HL-60/S4 treated with retinoic acid at 250 ng/mL for 4 days and 3 days (cell line): ENCODE measurements around the gene CD1D.
"Not testable (repeated sequence)": the region's sequence is repeated elsewhere in the genome, so short reads cannot be mapped to it uniquely, and the experiment has no call there.

Experiments used
- in situ Hi-C: fragments of 300-500 bp; cut with MboI; formaldehyde crosslinking; loops from 2 replicates; pipeline ENCODE4 v1.7.0; 2022; ENCODE audit warnings: low sequenced_read_pairs

Gene CD1D

DNA sequence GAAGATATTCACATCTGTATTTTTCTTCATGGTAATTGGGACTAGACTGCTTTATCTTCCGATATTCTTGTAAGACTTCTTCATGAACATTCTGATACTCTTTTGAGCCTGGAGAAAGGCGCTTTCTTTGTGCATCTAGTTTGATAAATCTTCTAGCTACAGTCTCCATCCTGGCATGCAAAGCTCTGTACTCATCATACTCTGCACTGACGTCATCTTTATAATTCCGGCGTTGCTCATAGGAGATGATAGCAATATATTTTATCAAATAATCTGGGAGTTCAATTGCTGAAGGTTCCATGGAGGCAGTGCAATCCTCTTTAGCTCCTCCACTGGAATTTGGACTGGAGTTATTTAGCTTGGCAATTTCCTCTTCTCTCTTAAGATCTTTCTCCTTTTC lies 4.8 kb upstream of the CD1D start:
- in situ Hi-C loops: not testable (repeated sequence)

DNA sequence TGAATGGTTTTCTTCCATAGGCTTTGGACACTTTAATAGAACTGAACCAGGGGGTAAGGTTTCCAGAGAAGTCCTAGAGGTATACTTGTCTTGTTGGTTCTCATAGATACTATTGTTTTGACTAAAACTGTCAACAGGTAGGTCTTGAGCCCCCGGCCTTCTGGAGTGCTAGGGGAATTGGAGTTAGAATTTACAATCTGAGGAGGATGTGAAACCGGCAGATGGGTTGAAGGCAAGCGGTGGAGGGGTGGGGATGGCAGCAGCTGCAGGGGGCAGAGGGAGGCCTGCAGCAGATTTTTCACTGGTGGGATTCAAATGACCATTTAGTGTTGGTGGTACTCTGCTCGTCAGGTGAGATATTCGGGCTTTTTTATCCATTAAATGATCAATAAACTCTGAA lies 4.3 kb upstream of the CD1D start:
- in situ Hi-C loops: no loop called here

DNA sequence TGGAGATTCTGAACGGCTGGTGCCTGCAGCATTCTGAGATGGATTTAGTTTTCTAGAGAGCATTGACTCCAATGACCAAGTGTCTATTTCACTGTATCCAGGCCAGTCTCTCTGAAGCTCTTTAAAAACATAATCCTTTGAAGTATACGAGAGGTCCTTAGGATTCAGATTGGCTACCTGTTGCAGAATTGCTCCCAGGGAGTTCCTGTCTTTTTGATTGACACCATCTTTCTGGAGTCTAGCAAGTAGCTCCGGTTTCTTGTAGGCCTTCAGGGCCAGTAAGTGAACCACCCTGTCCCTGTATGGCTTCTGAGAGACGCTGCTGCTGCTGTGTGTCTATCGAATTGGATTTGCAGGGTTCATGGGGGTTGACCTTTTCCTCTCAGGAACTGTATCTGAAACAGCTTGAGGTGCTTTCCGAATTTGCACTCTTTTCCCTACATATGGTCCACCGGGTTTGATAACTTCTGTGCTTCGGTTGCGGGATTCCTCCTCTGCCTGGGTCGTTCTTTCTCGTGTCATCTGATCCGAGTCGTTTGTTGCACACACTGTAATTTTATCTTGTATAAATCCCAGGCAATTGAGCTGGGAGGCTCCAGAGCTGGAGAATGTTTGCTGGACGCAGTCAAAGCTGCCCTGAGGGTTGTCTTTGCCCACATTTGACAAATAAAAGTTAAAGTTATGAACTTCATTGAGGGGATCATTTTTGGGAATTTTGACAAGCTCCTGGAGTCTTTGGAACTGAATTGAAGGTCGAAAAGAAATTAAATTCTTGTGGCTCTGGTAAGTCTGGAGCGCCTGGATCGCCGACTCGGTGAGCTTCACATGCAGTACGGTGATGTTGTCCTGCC lies 3.6 kb upstream of the CD1D start:
- in situ Hi-C loops: not testable (repeated sequence)

DNA sequence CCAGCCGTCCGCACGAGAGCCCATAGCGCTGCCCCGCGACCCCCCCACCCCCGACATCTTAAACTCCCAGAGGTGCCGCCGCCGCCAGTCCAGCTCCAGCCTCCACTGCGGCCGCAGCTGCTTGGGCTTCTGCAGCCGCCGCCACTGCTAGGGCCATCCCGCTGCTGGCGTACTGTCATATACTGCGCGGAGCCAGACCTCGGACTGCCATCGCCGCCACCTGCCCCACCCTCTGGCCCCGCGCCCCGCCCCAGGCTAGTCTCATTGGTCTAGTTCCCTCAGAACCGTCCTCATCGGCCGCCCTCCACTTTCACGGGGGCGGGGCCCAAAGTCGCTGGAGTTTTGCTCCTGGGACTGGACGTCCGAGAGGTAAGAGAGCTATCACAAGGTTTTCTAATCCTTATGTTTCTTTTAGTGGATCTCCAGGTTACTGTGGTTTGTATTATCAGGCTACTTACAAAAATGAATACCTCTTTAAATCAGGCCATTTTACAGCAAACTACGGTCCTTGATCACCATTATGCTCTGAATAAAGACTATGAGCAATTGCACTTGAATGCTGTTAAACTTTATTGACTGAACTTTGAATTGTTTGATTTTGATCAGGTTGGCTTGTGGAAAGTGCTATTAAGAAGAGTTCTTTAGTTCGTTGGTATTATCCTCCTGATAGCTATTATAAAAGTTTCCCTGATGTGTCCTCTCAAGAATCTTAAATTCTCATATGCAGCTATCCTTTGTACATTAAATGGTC lies 2.8 kb upstream of the CD1D start:
- in situ Hi-C loops: no loop called here

DNA sequence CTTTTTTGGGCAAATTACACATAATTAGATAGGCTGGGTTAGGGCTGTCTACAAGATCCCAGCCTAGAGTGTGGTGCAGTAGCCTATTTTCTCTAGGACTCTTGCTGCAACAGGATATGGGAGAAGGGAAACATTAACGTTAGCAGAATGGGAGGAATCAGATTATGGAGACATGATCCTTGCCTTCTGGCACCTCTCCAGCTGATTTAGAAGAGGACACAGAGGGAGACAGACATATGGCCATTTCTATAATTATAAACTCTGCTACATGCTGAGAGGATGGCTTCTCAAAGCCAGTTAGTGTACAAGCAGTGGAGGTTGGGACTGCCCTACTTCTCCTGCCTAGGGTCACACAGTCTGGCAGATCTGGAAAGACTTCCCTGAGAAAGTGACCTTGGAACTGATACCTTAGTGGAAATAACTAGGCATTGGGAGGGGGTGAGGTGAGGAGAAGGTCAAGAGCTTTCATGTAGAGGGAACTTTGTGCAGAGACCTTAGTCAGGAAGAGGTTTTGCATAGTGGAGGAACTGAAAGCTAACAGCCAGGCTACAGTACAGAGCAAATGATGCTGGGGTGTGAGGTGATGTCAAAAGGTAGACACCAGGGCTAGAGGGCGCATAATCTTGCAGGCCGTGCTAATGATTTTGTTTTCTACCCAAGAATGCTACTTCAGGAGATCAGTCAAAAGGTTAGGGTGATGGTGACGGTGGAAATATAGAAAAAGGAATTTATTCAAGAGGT lies 1.2 kb upstream of the CD1D start:
- in situ Hi-C loops: no loop called here

DNA sequence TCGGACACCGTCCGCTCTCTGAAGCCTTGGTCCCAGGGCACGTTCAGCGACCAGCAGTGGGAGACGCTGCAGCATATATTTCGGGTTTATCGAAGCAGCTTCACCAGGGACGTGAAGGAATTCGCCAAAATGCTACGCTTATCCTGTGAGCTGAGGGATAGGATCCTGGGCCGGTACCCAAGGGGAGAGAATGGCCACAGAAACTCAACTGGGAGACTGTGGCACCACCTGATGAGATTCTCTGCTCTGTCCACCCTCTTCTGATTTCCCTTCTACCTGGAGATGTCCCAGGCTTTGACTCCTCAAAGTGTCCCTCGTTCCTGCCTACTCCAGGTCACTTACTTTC lies 855 bp downstream of the CD1D start:
- in situ Hi-C loops: no loop called here

DNA sequence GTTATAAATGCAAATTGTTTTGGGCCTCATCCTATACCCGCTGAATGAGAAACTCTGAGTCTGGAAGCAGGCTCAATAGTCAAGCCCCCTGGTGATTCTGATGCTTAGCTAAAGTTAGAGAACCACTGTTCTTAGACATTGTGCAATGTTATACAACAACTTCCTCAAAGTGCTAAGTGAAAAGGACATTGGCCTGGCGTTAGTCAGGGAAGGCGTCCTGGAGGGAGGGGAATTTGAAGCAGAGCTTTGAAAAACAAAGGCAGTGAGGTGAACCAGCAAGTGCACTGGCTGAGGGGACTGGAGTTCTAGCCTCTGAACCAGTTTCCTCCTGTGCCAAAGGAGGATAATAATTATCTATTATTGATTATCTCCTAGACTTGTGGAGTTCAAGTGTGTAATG lies 5.1 kb downstream of the CD1D start:
- in situ Hi-C loops: no loop called here

DNA sequence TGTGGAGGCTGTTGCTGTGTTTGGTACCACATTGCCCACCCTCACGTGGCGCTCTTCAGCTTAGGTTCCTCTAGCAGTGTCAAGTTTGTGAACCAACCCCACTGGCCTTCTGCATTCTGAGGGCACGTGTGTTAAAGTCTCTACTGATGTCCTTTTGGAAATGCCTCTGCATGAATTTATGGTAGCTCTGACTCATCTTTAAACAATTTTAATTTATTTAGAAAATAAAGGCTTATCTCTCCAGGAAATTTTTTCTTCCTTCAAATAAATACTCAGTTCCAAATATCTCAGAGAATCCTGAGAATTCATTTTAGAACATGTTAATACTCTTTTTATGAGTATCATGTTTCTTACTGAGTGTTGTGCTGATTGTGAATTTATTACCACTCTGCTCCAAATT lies 5.5 kb downstream of the CD1D start:
- in situ Hi-C loops: no loop called here

DNA sequence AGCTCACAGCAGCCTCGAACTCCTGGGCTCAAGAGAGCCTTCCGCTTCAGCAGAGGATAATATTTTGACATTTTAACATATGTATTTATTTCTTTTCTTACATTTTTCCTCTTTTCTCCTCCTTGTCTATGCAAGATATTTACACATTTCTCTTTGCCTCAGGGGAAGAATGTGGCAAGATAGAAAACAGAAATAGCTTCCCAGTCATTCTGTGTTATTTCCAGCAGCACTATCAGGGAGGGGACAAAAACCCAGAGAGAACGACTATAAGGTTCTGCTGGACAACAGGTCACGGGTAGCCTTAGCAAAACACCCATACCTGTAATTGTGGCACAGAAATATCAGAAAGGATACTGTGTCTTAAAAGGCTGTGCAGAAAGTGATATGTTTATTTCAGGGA lies 7.9 kb downstream of the CD1D start:
- in situ Hi-C loops: no loop called here

DNA sequence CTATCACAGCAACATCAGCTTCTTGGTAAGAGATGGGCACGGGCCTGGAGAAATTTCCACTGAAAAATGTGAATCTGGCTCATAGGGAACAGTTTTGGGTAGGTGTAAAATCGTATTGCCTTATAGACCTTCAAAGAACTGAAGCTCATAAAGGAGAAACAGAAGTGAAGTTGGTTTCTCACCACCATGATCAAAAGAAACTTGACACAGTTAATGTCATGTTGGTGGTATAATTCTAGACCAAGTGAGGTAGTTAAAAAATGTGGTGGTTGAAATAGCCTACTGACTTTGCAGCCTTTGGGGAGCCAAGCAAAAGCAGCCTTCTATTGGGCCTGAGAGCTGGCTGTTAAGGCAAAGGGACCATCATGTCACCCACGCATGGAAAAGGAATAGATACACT lies 8.9 kb downstream of the CD1D start:
- in situ Hi-C loops: no loop called here

DNA sequence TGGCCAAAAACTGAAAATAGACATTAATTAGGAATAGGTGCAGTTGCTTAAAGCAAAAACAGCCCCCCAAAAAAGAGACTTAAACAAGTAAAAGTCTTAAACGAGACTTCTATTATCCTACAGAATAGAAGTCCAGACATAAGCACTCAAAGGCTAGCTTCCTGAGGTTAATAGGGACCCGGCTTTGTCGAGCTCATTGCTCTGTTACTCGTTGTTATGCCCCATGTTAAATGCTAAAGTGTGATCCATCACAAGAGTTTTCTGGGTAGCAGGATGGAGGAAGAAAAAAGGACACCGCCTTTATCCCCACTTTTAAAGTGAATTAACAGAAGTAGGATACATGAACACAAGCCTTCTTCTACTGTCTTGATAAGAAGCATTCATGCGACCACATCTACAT lies 10.6 kb downstream of the CD1D start:
- in situ Hi-C loops: no loop called here

DNA sequence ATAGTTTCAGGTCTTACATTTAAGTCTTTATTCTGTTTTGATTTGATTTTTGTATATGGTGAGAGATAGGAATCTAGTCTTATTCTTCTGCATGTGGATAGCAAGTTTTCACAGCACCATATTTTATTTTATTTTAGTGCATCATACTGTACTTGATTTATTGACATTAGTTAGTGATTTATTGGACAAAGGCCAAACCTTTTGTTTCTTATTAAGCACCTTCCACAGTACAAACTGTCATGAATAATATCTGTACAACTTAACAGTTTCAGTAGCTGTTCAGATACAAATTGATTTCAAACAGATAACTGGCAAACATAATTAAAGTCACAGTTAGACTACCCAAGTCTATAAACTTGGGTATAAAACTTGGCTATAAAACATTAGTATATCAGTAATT lies 15.8 kb downstream of the CD1D start:
- in situ Hi-C loops: no loop called here

DNA sequence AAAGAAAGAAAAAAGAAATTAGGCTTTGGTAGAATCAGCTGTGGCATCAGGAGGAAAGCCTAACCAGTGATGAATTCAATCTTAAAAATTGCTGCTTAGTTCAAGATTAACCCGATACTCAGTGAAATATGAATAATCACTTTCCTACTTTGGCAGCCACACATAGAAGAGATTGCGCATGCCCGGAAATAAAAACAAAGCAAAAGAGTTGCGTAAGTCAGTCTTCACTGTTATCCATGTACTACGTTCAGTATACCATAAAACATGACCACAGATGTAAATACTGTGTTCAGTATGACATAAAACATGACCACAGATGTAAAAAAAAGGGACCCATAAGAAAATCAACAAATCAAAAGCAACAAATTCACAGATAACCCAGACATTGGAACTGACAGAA lies 19.2 kb downstream of the CD1D start:
- in situ Hi-C loops: loop anchor here (25.0 kb wide), 1 partner anchor 287 kb away; no protein-coding TSS in a partner anchor

DNA sequence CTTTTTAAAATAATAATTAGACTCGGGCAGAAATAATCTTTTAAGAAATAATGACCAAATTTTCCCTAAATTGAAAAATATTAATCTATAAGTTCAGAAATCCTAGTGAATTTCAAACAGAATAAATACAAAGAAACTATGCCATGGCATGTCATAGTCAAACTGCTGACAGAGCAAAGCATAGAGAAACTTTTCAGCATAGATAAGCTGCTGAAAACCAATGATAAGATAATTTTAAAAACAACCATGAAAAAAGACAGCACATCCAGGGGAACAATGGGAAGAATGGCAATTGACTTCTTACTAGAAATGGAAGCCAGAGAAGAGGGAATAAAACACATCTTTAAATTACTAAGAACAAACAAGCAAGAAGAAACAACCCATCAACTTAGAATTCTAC lies 19.8 kb downstream of the CD1D start:
- in situ Hi-C loops: loop anchor here (25.0 kb wide), 1 partner anchor 287 kb away; no protein-coding TSS in a partner anchor

DNA sequence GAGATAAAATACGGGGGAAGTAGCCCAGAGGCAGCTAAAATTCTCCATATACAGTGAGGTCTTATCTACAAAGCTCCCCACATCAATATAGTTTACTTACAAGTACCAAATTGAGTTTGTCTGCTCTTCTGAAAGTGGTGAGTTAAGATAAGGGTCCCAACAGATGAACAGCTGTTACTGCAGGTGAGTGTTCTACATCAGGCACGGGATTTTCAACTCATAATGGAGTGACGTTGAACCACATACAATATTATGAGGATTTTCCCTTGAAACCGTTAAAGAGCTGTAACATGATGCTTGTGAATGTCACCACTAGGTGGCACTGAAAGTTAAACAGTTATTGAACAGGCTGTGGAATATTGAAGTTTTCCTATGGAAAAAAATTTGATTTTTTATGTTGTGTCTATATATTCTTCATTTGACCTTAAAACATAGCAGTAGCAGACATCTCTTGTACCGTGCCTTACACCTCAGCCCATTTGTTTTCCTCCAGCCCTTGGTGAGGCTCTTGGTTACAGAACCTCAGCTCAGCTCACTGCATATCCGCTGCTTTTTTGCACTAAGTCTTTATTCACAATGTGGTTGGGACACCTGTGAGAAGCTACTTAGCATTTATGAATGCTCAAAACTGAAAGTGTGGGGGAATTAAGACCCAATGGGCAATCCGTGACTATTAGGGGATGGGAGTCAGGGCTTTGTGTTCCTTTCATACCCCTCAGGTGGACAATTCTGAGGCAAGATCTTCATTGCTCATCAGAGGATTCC lies 23.2 kb downstream of the CD1D start:
- in situ Hi-C loops: loop anchor here (25.0 kb wide), 1 partner anchor 283 kb away; no protein-coding TSS in a partner anchor

DNA sequence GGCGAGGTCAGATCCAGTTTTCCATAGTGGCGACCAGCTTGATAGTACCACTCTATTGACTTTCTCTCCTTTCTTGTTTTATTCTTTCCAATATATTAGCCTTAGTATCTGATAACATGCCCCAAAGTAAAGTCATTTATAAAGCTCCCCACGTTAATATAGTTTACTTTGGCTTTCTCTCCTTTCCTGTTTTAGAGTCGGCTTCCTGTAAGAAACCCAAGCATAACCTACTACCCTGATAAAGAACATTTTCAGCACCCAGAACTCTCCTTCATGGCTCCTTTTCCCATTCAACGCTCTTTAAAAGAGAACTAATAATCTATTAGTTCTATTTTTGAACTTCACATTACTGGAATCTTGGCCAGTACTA lies 23.7 kb downstream of the CD1D start:
- in situ Hi-C loops: loop anchor here (25.0 kb wide), 1 partner anchor 283 kb away; no protein-coding TSS in a partner anchor

DNA sequence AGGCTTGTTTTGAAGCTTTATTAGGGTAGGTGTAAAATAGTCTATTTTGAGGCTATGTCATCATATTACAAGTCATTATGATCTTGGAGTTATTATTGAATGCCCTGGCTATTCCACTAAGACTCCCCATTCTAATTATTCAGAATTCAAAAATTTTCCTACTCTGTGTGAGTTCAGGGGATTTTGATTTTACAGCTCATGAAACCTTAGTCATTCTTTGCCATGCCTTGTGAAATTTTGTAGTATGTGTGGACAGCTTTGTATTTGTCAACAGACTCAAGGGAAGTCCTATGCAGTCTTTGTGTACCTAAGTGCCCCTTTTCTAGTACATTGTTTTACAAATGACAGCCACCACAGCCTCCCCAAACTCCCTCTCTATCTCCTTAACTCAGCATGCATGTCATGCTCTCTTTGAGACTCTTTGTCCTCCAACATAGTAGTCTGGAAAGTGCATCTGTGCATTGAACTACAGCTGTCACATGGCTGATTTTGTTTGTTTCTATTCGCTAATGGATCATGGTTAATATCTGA lies 28.0 kb downstream of the CD1D start:
- in situ Hi-C loops: loop anchor here (25.0 kb wide), 1 partner anchor 279 kb away; no protein-coding TSS in a partner anchor

DNA sequence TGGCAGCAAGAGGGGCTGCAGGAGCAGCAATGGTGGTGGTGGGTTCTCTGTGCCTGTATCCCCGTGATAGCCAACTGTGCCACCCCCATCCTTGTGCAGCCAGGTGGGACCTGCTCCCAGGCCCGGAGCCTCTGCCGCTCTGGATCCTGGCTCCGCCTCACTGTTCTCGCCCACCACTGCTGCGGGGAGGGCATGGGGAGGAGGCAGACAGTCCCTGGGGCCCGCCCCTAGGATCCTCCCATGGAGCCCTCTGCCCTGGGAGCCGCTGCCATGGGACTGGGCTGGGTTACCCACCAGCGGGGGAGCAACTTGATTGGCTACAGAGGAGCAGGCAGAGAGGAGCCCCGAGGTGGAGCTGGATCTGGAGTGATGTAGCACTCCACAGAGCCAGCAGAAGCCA lies 31.6 kb downstream of the CD1D start:
- in situ Hi-C loops: loop anchor here (25.0 kb wide), 1 partner anchor 275 kb away; no protein-coding TSS in a partner anchor

DNA sequence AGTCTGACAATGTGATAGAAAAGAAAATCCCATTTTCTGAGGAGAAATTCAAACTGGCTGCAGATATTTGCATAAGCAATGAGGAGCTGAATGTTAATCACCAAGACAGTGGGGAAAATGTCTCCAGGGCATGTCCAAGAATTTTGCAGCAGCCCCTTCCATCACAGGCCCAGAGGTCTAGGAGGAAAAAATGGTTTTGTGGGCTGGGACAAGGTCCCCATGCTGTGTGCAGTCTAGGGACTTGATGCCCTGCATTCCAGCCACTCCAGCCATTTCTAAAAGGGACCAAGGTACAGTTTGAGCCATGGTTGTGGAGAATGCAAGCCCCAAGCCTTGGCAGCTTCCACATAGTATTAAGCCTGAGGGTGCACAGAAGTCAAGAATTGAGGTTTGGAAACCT lies 42.8 kb downstream of the CD1D start:
- in situ Hi-C loops: loop anchor here (25.0 kb wide), 1 partner anchor 264 kb away; no protein-coding TSS in a partner anchor

DNA sequence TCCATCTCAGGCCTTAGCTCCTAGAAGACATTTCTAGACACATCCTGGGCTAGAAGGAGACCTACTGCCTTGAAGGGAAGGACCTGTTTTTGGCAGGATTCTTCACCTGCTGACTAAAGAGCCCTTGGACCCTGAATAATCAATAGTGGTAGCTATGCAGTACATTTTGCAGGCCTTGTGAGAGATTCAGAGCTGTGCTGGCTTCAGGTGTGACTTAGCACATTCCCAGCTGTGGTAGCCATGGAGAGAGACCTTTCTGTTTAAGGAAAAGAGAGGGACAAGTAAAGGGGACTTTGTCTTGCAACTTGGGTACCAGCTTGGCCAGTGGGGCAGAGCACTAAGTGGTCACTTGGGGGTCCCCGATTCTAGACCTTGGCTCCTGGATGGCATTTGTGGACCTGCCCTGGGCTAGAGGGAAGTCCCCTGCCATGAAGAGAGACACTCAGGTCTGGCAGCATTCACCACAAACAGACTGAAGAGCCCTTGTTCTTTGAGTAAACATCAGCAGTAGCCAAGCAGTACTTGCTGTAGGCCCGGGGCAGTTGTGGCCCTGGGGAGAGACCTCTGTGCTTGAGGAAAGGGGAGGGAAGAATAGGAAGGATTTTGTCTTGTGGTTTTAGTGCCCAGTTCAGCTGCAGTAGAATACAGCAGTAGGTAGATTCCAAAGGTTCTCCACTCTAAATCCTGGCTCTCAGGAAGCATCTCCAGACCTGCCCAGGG lies 47.4 kb downstream of the CD1D start:
- in situ Hi-C loops: no loop called here
